GM19099 (cell line): Measurements from ENCODE around the gene TPPP3.

Experiments used
- POLR2A ChIP-seq: IDR thresholded peaks from 3 replicates; pipeline ENCODE4 v1.6.1; 2011; ENCODE audit warnings: low read depth; ENCODE audit not compliant: insufficient read length; ENCODE audit errors: extremely low read depth

Gene TPPP3

DNA sequence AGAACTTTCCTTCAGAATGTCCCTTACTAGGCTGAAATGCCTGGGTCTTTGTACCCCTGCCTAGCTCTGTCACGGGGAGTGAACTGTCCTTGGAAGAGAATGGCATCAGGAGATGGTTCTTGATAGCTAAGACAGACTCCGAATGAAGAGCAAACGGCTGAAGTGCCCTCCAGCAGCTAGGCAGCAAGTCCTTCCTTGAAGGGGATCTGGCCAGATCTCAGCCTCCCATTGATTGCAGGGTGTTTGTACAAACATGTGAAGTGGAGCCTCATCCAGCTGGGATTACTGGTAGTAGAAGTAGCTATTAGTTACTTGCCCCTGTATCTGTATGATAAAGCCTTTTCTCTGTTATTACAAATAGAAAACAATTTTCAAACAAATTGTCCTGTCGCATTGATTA is 35.7 kb downstream of the TPPP3 start:
- no peak for TF ChIP-seq POLR2A

DNA sequence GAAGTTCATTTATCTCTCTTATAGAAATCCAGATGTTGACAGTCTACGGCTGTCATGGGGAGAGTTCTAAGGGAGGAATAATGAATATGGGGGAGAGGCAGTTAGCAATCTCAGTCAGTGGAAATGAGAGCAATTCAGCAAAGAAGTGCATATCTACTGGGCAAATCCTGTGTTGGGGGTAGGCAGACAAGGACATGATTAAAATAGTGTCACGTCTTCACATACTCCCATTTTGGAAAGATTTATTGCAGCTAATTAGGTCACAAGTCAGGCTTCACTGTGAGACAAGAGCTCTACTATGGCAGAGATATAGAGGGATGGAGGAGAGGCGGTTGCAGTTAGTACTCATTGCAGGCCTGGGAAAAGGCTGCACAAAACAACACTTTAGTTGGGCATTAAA is 36.9 kb downstream of the TPPP3 start:
- TF ChIP-seq POLR2A: no peak

DNA sequence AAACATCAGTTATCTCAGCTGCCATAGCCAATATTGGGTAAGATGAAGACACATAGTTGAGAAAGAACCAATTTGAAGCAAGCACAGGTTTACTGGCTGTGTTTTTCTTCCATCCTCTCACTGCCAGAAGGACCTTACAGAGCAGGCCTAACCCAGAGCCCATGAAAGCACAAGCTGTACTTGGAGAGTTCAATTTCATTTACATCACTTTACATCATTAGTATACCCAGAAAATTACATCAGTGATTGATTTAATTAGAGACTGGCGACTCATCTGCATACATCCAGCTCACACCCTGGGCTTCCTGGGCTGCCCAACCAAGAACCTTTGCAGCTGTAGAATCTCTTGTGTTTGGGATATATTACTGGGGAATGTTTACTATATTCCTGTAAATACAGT is 43.0 kb downstream of the TPPP3 start:
- TF ChIP-seq POLR2A: no peak

DNA sequence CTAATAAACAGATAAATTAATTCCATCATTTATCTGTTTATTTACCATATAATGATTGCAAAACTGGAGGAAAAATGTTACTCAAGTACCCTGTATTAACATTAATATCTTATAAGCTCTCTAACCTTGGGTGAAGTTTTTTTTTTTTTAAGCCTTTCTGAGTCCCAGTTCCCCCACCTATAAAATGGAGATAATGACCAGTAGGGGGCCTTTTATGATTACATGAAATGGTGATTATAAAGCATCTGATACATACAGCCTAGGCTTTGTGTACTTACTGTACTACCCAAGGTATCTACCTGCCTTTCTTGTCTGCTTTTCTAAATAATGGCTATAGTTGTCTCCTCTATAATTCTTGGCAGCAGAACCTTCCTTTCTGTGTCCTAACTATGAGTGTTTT is 44.1 kb downstream of the TPPP3 start:
- no peak for TF ChIP-seq POLR2A

DNA sequence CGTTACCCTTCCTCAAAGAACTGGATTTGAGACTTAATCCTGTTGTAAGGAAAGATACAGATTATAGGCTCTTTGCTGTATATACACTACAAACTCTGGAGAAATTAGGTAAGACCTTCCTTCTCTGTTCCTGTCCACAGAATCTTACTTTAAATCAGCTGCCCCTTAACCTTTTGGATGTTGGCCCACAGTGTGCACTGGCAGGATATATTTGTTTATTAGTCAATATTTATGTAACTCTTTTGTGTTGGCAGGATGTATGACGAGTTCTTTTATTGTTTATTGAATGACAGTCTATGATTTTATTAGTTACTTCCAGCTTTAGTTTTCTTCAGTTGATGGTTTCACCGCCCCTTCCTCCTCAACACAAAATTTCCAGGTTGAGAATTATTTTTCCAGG is 47.0 kb downstream of the TPPP3 start:
- TF ChIP-seq POLR2A: no peak

DNA sequence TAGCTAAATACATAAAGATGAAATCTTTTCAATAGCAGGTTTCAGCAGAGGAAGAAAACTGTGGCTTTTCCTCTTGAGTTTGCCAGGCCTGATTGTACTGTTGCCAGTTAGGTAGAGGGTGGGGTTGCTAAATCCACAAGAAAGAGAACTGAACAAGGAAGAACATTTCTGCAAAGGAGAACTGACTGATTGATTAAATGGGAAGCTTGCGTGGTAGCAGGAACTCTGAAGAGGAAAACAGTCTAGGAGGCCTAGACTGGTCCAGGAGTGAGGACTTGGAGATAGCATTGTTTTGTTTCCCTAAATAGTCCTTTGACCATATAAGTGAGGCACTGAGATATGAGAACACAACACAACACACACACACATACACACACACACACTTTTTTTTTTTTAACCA is 47.9 kb downstream of the TPPP3 start:
- no peak for TF ChIP-seq POLR2A

DNA sequence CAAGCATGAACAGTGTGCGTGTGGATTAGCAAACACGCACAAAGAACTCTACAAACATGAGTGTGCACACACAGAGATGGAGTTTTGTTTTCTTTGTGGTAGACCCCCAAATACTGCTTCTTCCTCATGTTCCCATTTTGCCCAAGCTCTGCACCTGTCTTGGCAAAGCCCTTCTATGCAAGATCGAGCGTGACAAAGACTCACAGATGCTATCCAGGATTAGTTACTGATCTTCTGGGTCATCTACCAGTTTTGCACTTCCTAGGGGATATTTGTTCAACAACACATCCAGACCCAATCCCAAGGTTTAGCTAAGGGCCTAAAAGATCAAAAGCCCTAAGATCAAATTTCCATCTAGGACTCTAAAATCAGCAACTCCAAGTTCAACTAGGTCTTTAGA is 50.7 kb downstream of the TPPP3 start:
- no peak for TF ChIP-seq POLR2A

DNA sequence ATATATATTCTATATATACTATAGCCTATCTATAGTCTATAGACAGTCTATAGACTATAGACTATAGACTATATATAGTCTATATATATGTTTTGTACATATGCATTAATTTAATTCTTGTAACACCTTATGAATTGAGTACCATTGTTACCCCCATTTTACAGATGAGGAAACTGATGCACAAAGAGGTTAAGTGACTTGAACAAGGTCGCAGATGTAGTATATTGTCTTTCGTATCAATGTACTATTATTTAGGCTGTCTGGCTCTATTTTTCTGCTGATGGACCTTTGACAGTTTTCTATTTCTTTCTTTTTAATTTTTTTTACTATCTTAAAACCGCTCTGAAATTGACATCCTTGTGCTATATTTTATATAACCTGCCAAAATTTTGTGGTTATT is 52.0 kb downstream of the TPPP3 start:
- TF ChIP-seq POLR2A: no peak
